Stimulated activated memory B cell treated with anti-CD40 and anti-IgM and Interleukin-4, amounts not matched to agents 10 μg/mL and 1 μg/mL and 100 μg/mL, for 72 hours (primary cell): ENCODE data around the gene COL6A5.
"Not testable (repeated sequence)": the region's sequence is repeated elsewhere in the genome, so short reads cannot be mapped to it uniquely, and the experiment has no call there.

Experiments used
- ATAC-seq: fragments of 150-1000 bp; cut with Tn5 transposase; 2 replicates; pipeline ENCODE4 v1.10.0; 2021
- H3K27ac Mint-ChIP-seq: one replicate; pipeline ENCODE4 v1.8.0; 2022; ENCODE audit warnings: mild to moderate bottlenecking, mixed read lengths
- H3K27me3 Mint-ChIP-seq: one replicate; pipeline ENCODE4 v1.8.0; 2022; ENCODE audit warnings: mixed read lengths
- H3K36me3 Mint-ChIP-seq: one replicate; pipeline ENCODE4 v1.8.0; 2022; ENCODE audit warnings: mixed read lengths
- H3K4me1 Mint-ChIP-seq: one replicate; pipeline ENCODE4 v1.8.0; 2022; ENCODE audit warnings: mixed read lengths
- H3K4me3 Mint-ChIP-seq: one replicate; pipeline ENCODE4 v1.8.0; 2022; ENCODE audit warnings: mild to moderate bottlenecking, moderate library complexity, mixed read lengths
- H3K9me3 Mint-ChIP-seq: one replicate; pipeline ENCODE4 v1.8.0; 2022; ENCODE audit warnings: mixed read lengths

COL6A5 gene

DNA sequence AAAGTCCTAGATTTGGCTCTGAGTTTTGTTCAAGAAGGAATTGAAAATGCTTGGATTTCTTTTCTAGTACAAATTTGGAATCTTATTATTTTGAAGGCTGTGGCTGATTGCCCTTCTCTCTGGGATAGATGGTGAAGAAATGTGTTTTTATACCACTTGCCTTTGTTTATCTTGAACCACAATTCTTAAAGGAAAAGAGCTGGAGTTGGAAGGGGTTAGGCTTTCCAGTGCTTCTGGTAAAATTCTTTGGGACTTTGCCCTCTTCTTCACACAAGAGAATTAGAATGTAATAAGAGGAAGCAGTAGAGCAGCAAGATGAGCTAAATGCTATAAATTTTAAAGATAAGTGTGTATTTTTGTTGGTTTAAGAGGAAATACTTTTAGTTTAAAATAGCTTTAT, 65.8 kb downstream of the COL6A5 start:
- H3K9me3 Mint-ChIP-seq: peaks cover 8% of the 10 kb centered on the region
- no peak overlapping the region for H3K4me3 Mint-ChIP-seq
- no peak overlapping the region for H3K27ac Mint-ChIP-seq
- ATAC-seq: no peak
- H3K27me3 Mint-ChIP-seq: peaks cover 12% of the 10 kb centered on the region
- H3K36me3 Mint-ChIP-seq: no peaks in the 10 kb centered on the region
- H3K4me1 Mint-ChIP-seq: no peaks in the 10 kb centered on the region

DNA sequence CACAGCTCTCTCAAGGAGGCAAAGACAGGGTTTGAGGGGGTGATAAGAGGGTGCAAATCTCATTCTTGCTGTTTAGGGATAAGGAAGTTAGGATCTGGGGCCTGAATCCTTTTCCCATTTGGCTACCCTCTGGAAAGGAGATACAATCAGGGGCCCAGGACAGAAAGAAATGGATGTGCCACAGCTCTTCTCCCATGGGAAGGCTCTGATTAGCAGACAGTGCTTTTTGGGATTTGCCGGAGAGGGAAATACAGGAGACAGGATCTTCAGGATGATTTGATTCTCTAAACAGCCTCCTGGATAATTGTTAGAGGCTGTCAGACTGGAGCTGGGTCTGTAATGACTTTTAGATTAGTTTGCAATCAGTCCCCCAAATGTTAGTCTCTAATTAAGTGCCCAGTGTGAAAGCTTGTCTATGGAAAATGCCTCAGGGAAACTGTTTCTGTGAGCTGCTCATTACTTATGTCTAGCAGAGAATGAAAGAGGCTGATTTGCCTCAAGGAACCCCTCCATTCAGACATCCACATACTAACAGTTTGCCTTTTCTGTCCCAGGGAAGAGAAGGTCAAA, 67.6 kb downstream of the COL6A5 start:
- Mint-ChIP-seq H3K4me1 (no peaks in the 10 kb centered on the region), H3K9me3 (peaks cover 4% of the 10 kb centered on the region), H3K36me3 (no peaks in the 10 kb centered on the region), H3K4me3 (no peak overlapping the region), H3K27ac (no peak overlapping the region), H3K27me3 (peaks cover 12% of the 10 kb centered on the region)
- no peak for ATAC-seq

DNA sequence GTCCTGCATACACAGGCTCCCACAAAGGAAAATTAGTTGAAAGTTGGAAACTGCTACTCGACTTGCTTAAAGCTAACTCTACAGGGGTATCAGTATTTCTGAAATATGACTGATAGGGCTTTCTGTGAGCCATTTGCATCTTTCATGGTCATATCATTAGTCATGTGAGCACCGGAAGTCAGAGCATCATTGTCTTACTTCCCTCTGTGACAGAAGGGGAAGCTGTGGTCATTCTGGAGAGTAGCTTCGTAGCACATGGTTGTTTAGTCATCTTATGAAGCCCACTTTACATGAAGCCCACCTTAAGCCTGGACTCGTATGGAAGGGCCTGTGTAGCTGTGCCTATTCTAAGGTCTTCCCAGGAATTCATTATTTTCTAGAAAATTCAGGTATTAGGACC, 69.0 kb downstream of the COL6A5 start:
- Mint-ChIP-seq H3K4me1 (no peaks in the 10 kb centered on the region), H3K4me3 (no peak overlapping the region), H3K36me3 (no peaks in the 10 kb centered on the region), H3K9me3 (peaks cover 1% of the 10 kb centered on the region), H3K27ac (no peak overlapping the region), H3K27me3 (peaks cover 13% of the 10 kb centered on the region)
- ATAC-seq: no peak

DNA sequence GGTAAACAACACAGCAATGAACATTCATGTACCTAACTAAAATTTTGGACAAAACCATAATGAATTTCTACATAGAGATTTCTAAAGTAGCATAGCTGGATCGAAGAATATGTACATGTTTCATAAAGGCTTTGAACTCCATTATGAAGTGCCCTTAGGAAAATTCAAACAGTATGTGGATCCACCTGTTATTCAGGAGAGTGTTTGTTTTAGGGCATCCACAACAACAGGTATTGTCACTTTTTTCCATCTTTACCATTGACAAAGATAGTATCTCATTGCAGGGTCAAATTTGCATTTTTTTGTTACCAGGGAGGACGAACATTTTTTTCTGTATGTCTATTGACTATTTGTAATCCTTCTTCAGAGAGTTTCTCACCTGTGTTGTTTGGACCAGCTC, 75.0 kb downstream of the COL6A5 start:
- ATAC-seq: no peak
- peaks cover 2% of the 10 kb centered on the region for H3K9me3 Mint-ChIP-seq

DNA sequence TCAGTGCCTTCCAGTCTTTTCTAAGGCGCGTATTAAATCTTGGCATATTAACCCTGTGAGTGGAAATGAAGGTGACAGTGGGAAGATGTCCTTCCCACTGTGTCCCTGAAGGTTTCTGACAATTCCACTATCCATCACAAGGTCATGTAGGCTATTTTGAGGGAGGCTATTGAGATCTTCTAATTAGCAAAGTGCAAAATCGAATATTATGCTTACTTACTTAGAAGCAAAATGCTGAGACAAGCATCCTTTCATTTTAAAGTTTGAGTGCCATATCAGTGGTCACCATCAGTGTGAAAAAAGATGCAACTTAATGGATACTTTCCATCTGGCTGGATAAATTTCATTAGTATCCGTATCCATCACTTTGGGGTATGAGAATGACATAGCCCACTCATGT, 77.6 kb downstream of the COL6A5 start:
- Mint-ChIP-seq H3K4me3 (no peak overlapping the region), H3K9me3 (peaks cover 2% of the 10 kb centered on the region), H3K27me3 (peaks cover 6% of the 10 kb centered on the region), H3K27ac (no peak overlapping the region), H3K36me3 (no peaks in the 10 kb centered on the region), H3K4me1 (no peaks in the 10 kb centered on the region)
- ATAC-seq: no peak

More for the DNA sequence above, 75.0 kb downstream of the COL6A5 start:
- Mint-ChIP-seq H3K27ac (no peak overlapping the region), H3K4me1 (no peaks in the 10 kb centered on the region), H3K36me3 (no peaks in the 10 kb centered on the region), H3K4me3 (no peak overlapping the region), H3K27me3 (peaks cover 6% of the 10 kb centered on the region)

DNA sequence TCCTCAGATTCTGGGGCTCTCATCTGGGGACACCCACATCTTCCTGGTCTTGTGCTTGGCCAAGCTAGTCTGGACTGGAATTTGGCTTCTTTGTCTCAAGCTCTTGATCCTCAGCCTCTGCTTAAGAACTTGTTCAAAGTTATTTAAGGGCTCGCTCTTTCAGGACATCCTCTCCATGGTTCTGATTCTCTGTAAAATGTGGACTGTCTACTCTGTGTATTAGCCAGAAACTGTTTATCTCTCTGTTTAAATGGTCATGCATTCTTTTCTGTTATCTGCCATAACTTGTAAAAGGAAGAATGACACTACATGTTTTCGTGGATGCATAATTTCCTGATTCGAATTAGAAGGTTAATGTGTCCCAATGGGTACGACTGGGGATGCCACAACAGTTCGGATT, 79.4 kb downstream of the COL6A5 start:
- Mint-ChIP-seq H3K36me3 (no peaks in the 10 kb centered on the region), H3K4me3 (no peak overlapping the region), H3K27me3 (peaks cover 6% of the 10 kb centered on the region), H3K4me1 (no peaks in the 10 kb centered on the region), H3K9me3 (no peaks in the 10 kb centered on the region), H3K27ac (no peak overlapping the region)
- ATAC-seq: no peak

DNA sequence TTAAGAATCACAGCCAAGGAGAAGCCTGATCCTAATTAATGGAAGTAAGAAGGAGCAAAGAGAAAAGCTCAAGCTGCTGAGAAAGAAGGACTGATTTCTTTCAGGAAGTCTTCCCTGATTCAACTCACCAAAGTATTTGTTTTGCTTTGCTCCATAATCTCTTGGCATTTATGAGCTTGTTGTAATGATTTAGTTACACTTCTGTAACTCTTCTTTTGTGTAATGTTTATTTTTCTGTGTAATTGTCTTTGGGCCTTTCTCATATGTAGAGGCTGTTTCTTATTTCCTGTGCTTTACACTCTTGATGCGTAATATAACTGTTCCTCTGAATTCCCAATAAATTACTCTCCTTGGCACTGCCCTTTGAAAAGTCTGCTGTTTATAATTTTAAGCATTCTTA, 80.0 kb downstream of the COL6A5 start:
- Mint-ChIP-seq H3K27ac (no peak overlapping the region), H3K4me1 (no peaks in the 10 kb centered on the region), H3K9me3 (no peaks in the 10 kb centered on the region), H3K4me3 (no peak overlapping the region), H3K36me3 (no peaks in the 10 kb centered on the region), H3K27me3 (peaks cover 8% of the 10 kb centered on the region)
- no peak for ATAC-seq

DNA sequence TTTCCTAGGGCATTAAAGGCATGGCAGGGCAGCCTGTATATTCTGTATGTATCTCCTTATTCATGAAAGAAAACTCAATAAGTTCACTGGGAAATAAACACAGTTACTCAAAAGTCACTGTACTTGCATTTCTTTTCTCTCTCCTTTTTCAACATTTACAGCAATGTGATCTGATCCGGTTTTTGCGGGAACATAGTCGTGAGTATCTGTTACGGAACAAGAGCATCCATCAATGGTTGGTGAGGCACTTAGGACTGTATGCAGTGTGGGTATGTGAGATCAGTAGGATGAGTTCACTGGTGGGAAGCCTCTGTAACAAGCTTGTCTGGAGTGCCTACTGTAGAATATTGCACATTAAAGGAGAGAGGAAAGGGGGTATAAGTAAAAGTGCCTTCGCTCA, 80.7 kb downstream of the COL6A5 start:
- H3K9me3 Mint-ChIP-seq: no peaks in the 10 kb centered on the region
- H3K27me3 Mint-ChIP-seq: peaks cover 8% of the 10 kb centered on the region
- no peaks in the 10 kb centered on the region for H3K36me3 Mint-ChIP-seq
- no peak overlapping the region for H3K27ac Mint-ChIP-seq
- H3K4me3 Mint-ChIP-seq: no peak overlapping the region
- no peak for ATAC-seq
- H3K4me1 Mint-ChIP-seq: no peaks in the 10 kb centered on the region

DNA sequence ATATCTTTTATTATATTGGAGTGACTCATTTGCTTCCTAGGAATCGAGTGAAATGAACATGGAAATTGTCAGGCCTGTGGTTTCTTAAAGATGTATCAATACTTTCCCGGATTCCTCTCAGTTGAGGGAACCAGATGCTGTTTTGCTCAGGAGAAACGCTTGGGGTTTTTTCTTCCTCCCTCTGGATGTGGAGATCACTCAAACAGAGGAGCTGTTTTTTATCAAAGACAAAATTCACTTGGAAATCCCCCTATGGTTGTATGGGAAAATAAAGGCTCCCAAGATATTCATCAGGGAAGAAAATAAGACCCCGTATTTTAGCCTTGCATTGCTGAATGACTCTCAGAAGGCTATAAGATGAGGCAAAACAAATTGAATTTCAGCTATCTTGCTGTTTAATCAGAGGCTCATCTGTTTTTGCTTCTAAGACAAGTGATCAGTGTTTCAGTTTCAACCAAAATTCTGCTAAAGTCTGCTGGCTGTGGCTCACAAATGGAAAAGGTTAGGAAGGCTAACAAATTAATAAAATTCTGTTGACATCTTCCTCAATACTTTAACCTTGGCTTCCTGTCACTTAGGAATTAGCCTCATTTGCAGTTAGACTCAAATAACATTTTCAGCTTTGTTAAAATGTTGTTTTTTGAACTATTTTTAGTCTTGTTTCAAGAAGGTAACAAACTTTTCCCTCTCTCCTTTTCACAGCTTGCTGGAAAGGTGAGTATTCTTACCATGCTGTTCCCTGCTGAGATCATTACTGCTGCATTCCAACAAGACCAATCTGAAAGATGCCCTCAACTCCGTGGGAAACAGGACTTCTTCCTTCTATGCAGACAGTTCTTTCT, 83.6 kb downstream of the COL6A5 start:
- Mint-ChIP-seq H3K27ac (no peak overlapping the region), H3K9me3 (peaks cover 5% of the 10 kb centered on the region), H3K27me3 (peaks cover 8% of the 10 kb centered on the region), H3K36me3 (no peaks in the 10 kb centered on the region), H3K4me3 (no peak overlapping the region), H3K4me1 (no peaks in the 10 kb centered on the region)
- no peak for ATAC-seq

DNA sequence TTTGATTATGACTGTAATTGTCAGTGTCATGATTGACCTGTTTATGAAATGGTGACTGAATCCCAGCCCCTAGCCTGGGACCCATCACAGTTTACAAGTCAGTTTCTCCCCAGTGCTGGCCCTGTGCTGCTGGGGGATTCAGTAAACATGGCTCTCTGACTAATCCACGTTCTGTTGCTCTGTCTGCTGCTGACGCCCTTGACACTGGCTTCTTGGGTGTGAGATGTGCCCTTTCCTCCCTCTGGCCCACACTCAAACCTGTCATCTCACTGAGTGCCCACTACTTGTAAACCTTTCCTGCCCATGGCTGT, 84.2 kb downstream of the COL6A5 start:
- peaks cover 8% of the 10 kb centered on the region for H3K27me3 Mint-ChIP-seq
- no peak overlapping the region for H3K4me3 Mint-ChIP-seq
- no peaks in the 10 kb centered on the region for H3K36me3 Mint-ChIP-seq
- no peaks in the 10 kb centered on the region for H3K4me1 Mint-ChIP-seq
- no peak for ATAC-seq
- H3K9me3 Mint-ChIP-seq: peaks cover 5% of the 10 kb centered on the region
- H3K27ac Mint-ChIP-seq: no peak overlapping the region

DNA sequence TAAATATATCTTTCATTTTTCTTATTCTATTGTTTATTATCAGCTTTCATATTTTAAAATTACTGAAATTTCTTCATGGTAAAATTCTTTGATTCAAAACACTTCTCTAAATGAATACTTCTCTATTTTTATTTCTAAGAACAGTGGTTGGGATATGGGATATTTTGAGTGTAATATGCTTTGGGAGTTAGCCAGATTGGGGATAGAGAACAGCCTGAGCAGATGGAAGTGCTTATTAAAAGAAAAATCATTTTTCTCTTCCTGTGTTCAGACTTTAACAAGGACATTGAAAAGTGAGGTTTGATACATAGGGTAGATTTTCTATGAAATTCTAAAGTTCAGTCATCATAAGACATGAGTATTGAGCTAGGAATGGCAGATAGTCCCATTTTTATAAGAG, 84.8 kb downstream of the COL6A5 start:
- no peaks in the 10 kb centered on the region for H3K36me3 Mint-ChIP-seq
- H3K4me3 Mint-ChIP-seq: no peak overlapping the region
- peaks cover 8% of the 10 kb centered on the region for H3K27me3 Mint-ChIP-seq
- ATAC-seq: no peak
- peaks cover 5% of the 10 kb centered on the region for H3K9me3 Mint-ChIP-seq
- H3K4me1 Mint-ChIP-seq: no peaks in the 10 kb centered on the region
- no peak overlapping the region for H3K27ac Mint-ChIP-seq

DNA sequence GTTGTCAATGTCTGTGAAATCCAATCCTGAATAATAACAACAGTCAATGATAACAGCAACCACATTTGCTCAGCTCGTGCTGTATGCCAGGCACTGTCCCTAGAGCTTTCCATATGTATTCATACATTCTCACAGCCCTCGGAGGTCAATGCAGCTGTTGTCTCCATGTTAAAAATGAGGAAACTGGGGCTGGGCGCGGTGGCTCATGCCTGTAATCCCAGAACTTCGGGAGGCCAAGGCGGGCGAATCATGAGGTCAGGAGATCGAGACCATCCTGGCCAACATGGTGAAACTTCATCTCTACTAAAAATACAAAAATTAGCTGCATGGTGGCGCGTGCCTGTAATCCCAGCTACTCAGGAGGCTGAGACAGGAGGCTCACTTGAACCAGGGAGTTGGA, 86.6 kb downstream of the COL6A5 start:
- H3K4me3 Mint-ChIP-seq, H3K9me3 Mint-ChIP-seq, H3K36me3 Mint-ChIP-seq, ATAC-seq, H3K4me1 Mint-ChIP-seq, H3K27ac Mint-ChIP-seq: not testable (repeated sequence)
- peaks cover 14% of the 10 kb centered on the region for H3K27me3 Mint-ChIP-seq

DNA sequence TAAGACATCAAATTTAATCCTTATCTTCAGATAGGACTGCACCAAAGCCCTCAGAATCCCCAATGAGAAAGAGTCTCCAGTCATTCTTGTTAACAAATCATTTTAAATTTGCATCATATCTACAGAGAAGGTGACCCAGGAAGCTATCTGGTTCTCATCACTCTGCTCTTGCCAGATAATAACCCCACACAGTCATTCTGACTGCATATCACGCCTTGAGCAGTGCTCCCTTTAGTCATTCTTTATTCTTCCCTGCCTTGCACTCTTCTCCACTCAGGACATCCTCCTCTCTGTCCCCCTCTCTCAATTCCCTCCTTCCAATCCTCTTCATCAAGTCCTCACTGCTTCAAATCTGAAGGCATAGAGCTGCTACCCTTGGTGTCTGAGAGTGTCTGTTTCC, 87.8 kb downstream of the COL6A5 start:
- Mint-ChIP-seq H3K27ac (no peak overlapping the region), H3K9me3 (peaks cover 5% of the 10 kb centered on the region), H3K27me3 (peaks cover 22% of the 10 kb centered on the region), H3K4me3 (no peak overlapping the region), H3K4me1 (no peaks in the 10 kb centered on the region), H3K36me3 (no peaks in the 10 kb centered on the region)
- no peak for ATAC-seq

DNA sequence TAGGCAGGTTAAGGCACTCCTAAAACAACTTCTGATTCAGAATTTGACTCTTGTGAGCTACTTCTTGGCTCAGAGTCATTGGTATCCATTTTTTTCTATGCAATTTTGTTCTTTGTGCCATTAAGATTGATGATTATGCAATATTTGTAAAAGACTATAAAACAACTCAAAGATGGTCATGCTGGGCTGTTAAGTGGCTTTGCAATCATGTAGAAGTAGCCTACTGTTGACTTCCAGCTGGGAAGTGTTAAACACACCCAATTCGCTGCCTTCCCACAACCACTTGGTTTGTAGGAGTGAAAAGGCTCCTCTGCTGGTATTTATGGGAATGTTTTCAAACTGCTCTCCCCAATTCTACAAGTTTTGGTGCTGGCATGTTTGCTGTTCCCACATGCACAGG, 96.8 kb downstream of the COL6A5 start:
- H3K9me3 Mint-ChIP-seq: no peaks in the 10 kb centered on the region
- H3K36me3 Mint-ChIP-seq: no peaks in the 10 kb centered on the region
- H3K27me3 Mint-ChIP-seq: peaks cover 7% of the 10 kb centered on the region
- H3K27ac Mint-ChIP-seq: no peak overlapping the region
- no peak overlapping the region for H3K4me3 Mint-ChIP-seq
- H3K4me1 Mint-ChIP-seq: no peaks in the 10 kb centered on the region
- ATAC-seq: no peak

DNA sequence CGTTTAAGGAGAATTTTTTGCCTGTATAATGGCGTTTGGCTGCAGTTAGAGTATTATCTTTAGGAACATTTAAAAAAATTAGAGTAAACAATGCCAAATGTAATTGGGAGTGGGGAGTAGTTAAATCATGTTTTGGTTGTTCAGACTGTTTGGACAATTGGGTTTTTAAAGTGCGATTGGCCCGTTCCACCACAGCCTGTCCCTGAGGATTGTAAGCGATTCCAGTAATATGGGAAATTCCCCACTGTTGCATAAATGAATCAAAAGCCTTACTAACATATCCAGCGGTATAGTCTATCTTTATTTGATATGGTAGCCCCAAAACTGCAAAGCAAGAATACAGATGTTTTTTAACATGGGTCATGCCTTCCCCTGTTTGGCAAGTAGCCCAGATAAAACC, 101.4 kb downstream of the COL6A5 start:
- not testable (repeated sequence) for H3K27me3 Mint-ChIP-seq, H3K9me3 Mint-ChIP-seq, H3K36me3 Mint-ChIP-seq, H3K27ac Mint-ChIP-seq, H3K4me1 Mint-ChIP-seq, H3K4me3 Mint-ChIP-seq, ATAC-seq

DNA sequence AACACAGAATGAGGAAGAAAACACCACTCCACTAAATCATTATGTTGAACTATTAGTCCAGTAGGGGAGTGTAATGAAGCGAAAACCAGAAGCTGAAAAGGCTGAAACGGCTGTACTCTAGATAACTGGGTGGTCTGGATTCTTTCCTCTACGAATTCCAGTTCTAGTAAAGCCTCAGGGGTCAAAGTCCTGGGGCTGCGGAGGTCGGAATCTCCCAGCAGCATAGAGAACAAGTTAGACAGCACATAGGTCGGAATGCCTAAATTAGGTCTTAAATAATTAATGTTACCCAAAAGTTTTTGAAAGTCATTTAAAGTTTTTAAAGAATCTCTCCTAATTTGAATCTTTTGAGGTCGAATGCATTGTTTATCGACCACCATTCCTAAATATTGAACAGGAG, 102.7 kb downstream of the COL6A5 start:
- not testable (repeated sequence) for H3K4me3 Mint-ChIP-seq, H3K27ac Mint-ChIP-seq, H3K36me3 Mint-ChIP-seq, H3K4me1 Mint-ChIP-seq, H3K27me3 Mint-ChIP-seq, ATAC-seq
- H3K9me3 Mint-ChIP-seq: peaks cover 10% of the 10 kb centered on the region
